Measurements from ENCODE around the gene TRIM62. TPM values are rescaled to one million over a fixed set of nuclear protein-coding genes. Genes with fewer than 3 reads are reported as not detected.

TRIM62 gene
- total RNA-seq, 2 donors from 2014 or later: 8.7 to 15.0 TPM

DNA sequence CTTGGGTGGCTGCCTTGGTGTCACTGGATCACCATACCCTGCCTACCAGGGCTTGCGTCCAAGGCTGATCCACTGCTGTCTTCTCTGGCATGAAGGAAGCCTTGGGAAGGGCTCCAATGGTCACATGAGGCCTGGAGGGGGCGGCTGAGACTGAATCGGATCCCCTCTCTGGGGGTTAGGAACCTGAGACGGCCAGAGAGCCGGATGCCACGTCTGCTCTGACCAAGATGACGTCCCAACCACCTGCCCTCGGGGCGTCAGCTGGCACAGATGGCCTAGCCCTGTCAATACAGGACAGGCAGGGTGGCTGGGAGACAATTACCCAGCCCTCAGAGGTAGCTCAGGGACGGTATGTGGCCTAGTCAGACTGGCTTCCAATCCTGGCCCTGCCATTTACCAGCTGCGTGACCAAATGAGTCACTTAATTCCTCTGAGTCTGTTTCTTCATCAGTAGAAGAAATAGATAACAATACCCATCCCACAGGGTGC is 5.4 kb downstream of the TRIM62 start:
- Mint-ChIP-seq H3K4me1 (ENCODE audit: low read depth in 2 of 2) (peaks cover 27 to 28% of the 10 kb centered on the region in 2 donors), H3K27me3 (no peaks in the 10 kb centered on the region), H3K9me3 (no peaks in the 10 kb centered on the region), H3K27ac (no peak overlapping the region), H3K4me3 (no peak overlapping the region), H3K36me3 (no peaks in the 10 kb centered on the region)
- DNase-seq (ENCODE audit: low spot score): no peak
- no peak for ATAC-seq

DNA sequence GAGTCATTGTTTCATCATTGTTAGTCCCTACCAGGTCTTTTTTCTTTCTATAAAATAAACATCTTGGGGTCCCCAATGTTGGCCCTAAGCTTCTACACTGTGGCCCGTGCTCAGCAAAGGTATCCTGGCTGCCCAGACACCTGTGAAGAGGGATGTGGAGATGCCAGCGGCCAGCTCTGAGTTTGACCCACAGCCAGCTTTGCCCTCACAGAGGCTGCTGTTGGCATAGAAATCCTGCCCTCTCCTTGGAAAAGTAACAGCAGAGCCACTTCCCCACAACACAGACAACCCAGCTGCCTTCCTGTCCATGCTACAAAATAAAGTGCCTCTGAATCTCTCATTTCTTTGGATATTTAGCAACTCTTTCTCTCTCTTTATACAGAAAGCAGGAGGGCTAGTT is 6.0 kb downstream of the TRIM62 start:
- H3K36me3 Mint-ChIP-seq: no peaks in the 10 kb centered on the region
- ATAC-seq: no peak
- no peak for DNase-seq (ENCODE audit: low spot score)
- no peak overlapping the region for H3K27ac Mint-ChIP-seq
- peaks cover 27 to 29% of the 10 kb centered on the region in 2 donors for H3K4me1 Mint-ChIP-seq (ENCODE audit: low read depth in 2 of 2)
- H3K4me3 Mint-ChIP-seq: no peak overlapping the region
- no peaks in the 10 kb centered on the region for H3K27me3 Mint-ChIP-seq
- H3K9me3 Mint-ChIP-seq: no peaks in the 10 kb centered on the region

DNA sequence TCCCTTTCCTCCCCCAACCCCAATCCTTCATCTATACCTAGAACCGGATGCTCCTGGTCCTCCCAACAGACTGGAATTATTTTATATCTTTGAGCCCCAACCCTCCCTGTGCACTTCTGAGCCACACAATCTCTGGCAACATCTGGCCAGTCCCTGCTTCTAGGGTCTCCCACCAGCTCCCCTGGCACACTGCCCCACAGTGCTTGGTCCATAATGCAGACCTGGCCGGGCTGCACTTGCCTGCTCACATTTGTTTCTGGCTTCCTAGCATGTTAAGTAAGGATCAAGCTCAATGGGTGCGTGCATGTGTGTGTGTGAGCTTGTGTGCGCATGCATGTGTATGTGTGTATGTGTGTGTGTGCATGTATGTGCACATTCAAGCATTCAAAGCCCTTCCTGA is 8.8 kb downstream of the TRIM62 start:
- Mint-ChIP-seq H3K4me3 (no peak overlapping the region), H3K27ac (peak overlapping the region in 1 of 2 donors; percentile 31), H3K27me3 (no peaks in the 10 kb centered on the region), H3K4me1 (ENCODE audit: low read depth in 2 of 2) (peaks cover 15 to 16% of the 10 kb centered on the region in 2 donors), H3K36me3 (no peaks in the 10 kb centered on the region), H3K9me3 (no peaks in the 10 kb centered on the region)
- ATAC-seq (no peak), DNase-seq (ENCODE audit: low spot score) (no peak)

DNA sequence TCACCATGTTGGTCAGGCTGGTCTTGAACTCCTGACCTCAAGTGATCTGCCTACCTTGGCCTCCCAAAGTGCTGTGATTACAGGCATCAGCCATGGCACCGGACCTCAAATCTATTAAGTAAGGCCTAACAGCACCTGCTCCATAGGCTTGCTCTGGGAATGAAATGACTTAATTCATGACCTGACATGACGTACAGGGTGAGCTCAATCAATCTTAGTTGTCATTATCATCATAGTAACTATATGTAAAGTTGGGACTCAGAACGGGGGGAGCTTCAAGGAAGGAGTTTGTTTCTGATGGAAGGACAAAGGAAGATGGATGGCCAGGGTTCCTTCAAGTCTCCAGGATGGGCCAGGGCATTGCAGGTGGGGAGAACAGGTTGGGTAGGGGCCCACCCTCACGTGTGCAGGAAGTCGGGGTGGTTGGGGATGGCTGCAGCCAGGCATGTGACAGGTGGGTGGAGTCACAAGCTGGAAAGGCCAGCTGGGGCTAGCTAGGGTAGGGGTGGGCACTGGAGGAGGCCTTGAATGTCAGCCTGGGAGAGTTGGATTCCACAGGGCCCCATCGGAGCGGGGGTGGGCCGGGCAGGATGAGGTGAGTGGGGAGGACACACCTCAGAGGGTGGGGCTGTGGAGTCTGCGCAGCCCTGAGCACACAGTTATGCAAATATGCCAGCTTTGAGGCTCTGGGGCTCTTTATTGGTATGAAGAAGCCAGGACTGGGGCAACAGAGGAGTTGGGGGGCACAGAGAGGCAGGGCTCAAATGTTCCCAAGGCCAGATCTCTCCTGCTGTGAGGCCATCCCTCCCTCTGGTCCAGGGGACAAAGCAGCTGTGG is 9.6 kb downstream of the TRIM62 start:
- Mint-ChIP-seq H3K27ac (no peak overlapping the region), H3K9me3 (no peaks in the 10 kb centered on the region), H3K27me3 (no peaks in the 10 kb centered on the region), H3K4me3 (no peak overlapping the region), H3K36me3 (no peaks in the 10 kb centered on the region), H3K4me1 (ENCODE audit: low read depth in 2 of 2) (peaks cover 16% of the 10 kb centered on the region in 2 donors)
- DNase-seq (ENCODE audit: low spot score) (no peak), ATAC-seq (no peak)

- no peaks in the 10 kb centered on the region for H3K9me3 Mint-ChIP-seq
- DNase-seq (ENCODE audit: low spot score) (no peak), ATAC-seq (no peak)
- no peaks in the 10 kb centered on the region for H3K27me3 Mint-ChIP-seq
- H3K4me3 Mint-ChIP-seq: no peak overlapping the region
- no peaks in the 10 kb centered on the region for H3K36me3 Mint-ChIP-seq
- H3K27ac Mint-ChIP-seq: peak overlapping the region in 1 of 2 donors; percentile 67
- H3K4me1 Mint-ChIP-seq (ENCODE audit: low read depth in 2 of 2): peaks cover 16 to 21% of the 10 kb centered on the region in 2 donors
Measured at GRCh38 chr1:33170351-33171274, 11.2 kb downstream of the TRIM62 start.

- no peak overlapping the region for H3K27ac Mint-ChIP-seq
- DNase-seq (ENCODE audit: low spot score) (no peak), ATAC-seq (no peak)
- H3K9me3 Mint-ChIP-seq: no peaks in the 10 kb centered on the region
- H3K36me3 Mint-ChIP-seq: no peaks in the 10 kb centered on the region
- H3K4me3 Mint-ChIP-seq: no peak overlapping the region
- H3K4me1 Mint-ChIP-seq (ENCODE audit: low read depth in 2 of 2): peaks cover 16 to 22% of the 10 kb centered on the region in 2 donors
- H3K27me3 Mint-ChIP-seq: no peaks in the 10 kb centered on the region
Measured at GRCh38 chr1:33169290-33170055, 12.4 kb downstream of the TRIM62 start.

GRCh38 chr1:33168556-33169289 is 13.1 kb downstream of the TRIM62 start:
- Mint-ChIP-seq H3K36me3 (no peaks in the 10 kb centered on the region), H3K4me1 (ENCODE audit: low read depth in 2 of 2) (peaks cover 16 to 23% of the 10 kb centered on the region in 2 donors), H3K9me3 (no peaks in the 10 kb centered on the region), H3K27me3 (no peaks in the 10 kb centered on the region), H3K4me3 (no peak overlapping the region), H3K27ac (no peak overlapping the region)
- ATAC-seq (no peak), DNase-seq (ENCODE audit: low spot score) (no peak)

DNA sequence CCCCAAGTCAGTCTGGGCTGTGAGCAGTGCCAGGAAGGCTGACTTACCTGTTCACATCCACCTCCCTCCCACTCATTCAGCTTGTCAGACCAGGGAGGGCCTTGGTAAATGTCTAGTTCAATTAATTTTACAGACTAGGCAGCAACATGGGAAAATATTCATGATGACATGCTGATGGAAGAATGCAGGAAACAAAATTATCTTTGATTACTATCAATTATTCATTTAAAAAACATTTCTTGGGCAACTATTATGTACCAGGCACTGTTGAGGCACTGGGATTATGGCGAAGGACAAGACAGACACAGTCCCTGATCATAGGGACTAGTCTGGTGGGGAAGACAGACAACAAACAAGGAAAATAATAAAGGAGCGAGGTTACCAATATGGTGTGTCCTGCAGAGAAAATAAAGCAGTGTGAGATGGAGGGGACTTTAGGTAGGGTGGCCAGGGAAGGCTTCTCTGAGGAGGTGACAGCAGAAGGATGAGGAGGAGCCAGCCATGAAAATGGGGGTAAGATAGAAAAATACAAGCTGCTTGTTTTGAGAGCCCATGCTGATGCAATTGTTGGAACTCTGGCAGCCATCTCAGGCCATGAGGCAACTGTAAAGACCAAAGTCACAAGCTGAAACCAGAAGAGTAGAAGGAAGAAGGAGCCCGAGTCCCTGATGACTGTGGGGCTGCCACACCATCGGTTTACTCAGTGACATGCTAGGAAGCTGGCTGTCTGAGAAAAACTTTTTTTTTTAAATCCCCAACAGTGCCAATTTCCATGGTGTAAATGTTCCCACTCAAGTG is 14.0 kb downstream of the TRIM62 start:
- Mint-ChIP-seq H3K4me3 (no peak overlapping the region), H3K27me3 (no peaks in the 10 kb centered on the region), H3K4me1 (ENCODE audit: low read depth in 2 of 2) (peaks cover 13 to 22% of the 10 kb centered on the region in 2 donors), H3K9me3 (no peaks in the 10 kb centered on the region), H3K27ac (no peak overlapping the region), H3K36me3 (no peaks in the 10 kb centered on the region)
- DNase-seq (ENCODE audit: low spot score) (no peak), ATAC-seq (no peak)

GRCh38 chr1:33165809-33166208 is 16.0 kb downstream of the TRIM62 start:
- no peak overlapping the region for H3K27ac Mint-ChIP-seq

GRCh38 chr1:33165209-33165608 is 16.6 kb downstream of the TRIM62 start:
- H3K4me3 Mint-ChIP-seq: no peak overlapping the region
- ATAC-seq: no peak
- H3K9me3 Mint-ChIP-seq: no peaks in the 10 kb centered on the region
- no peak overlapping the region for H3K27ac Mint-ChIP-seq
- peaks cover 0 to 18% of the 10 kb centered on the region in 2 donors for H3K4me1 Mint-ChIP-seq (ENCODE audit: low read depth in 2 of 2)
- no peaks in the 10 kb centered on the region for H3K36me3 Mint-ChIP-seq
- H3K27me3 Mint-ChIP-seq: no peaks in the 10 kb centered on the region
- DNase-seq (ENCODE audit: low spot score): no peak

More at GRCh38 chr1:33165809-33166208, 16.0 kb downstream of the TRIM62 start:
- H3K4me1 Mint-ChIP-seq (ENCODE audit: low read depth in 2 of 2): peaks cover 1 to 20% of the 10 kb centered on the region in 2 donors
- H3K9me3 Mint-ChIP-seq: no peaks in the 10 kb centered on the region
- no peaks in the 10 kb centered on the region for H3K36me3 Mint-ChIP-seq
- no peaks in the 10 kb centered on the region for H3K27me3 Mint-ChIP-seq
- ATAC-seq: no peak
- H3K4me3 Mint-ChIP-seq: no peak overlapping the region
- DNase-seq (ENCODE audit: low spot score): no peak

DNA sequence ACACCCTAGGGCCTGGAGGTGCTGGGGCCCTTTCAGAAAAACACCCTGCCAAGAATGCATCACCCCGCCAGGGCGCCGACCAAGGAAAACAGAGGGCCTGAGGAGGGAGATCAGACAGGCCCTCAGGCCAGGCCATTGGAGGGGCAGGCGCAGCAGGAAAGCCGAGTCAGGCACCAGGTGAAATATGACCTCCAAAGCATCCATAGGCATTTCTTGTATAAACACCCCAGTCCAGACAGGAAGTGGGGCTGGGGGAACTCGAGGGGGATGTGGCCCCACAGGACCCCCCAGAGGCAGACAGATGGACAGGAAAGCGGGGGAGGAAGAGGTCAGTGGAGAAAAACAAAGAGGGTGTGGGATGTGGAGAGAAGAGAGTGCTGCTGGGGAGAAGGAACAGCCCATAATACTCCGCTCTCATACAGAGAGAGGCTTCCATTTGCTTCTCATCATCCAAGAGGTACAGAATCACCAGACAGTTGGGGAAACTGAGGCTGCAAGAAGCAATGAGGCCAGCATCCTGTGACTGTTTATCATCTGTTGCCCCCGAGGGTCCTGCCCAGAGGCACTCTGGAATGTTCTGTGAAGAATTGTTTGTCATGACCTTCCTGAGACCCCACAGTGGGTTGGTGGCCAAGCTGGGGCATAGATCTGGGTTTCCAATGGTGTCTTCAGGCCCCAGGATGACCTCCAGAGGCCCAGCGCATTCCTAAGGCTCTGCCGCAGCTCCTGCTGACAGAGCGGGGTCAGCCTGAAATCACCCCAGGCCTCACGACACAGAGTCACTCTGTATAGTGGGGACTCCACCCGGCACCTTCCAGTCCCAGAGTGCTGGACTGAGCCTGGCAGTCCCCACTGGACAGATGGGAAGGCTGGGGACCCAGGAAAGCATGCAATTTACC is 18.0 kb downstream of the TRIM62 start:
- H3K27ac Mint-ChIP-seq: no peak overlapping the region

More for the DNA sequence above, 18.0 kb downstream of the TRIM62 start:
- no peaks in the 10 kb centered on the region for H3K27me3 Mint-ChIP-seq
- DNase-seq (ENCODE audit: low spot score): no peak
- no peaks in the 10 kb centered on the region for H3K9me3 Mint-ChIP-seq
- peaks cover 0 to 18% of the 10 kb centered on the region in 2 donors for H3K4me1 Mint-ChIP-seq (ENCODE audit: low read depth in 2 of 2)
- no peaks in the 10 kb centered on the region for H3K36me3 Mint-ChIP-seq
- ATAC-seq: no peak
- H3K4me3 Mint-ChIP-seq: no peak overlapping the region
